H1 (cell line): ENCODE results near the gene RAB8B. TPM values are rescaled to one million over a fixed set of nuclear protein-coding genes. Genes with fewer than 3 reads are reported as not detected.

ENCODE experiments used
- CTCF ChIA-PET: fragments of 300-600 bp; sonication (Branson Sonifier 250); formaldehyde crosslinking; loops from one replicate; lab custom pipeline; 2021; ENCODE audit not compliant: partially characterized antibody; lab: Charles Lee
- POLR2A ChIA-PET: fragments of 300-600 bp; sonication (Branson Sonifier 250); formaldehyde crosslinking; loops from one replicate; lab custom pipeline; 2021; ENCODE audit warnings: inconsistent platforms; ENCODE audit not compliant: partially characterized antibody; lab: Charles Lee
- DNase-seq, 2 experiments: peaks; one replicate each; pipeline versions ENCODE4 v3.0.0 to v3.0.0-alpha.2; 2010 to 2022; ENCODE audit warnings: low spot score in 2 of 2, low read depth in 1 of 2, mixed read lengths in 1 of 2
- FAIRE-seq: peaks from 2 replicates; lab custom pipeline; 2011; peaks lifted over from hg19 to GRCh38; lab: Jason Lieb, UNC
- H2AFZ ChIP-seq: 2 replicates; pipeline ENCODE4 v1.8.1; 2012; ENCODE audit warnings: low read length, inconsistent platforms
- H2AK5ac ChIP-seq: 2 replicates; pipeline ENCODE4 v1.6.1; 2013; ENCODE audit warnings: low read depth, low read length
- H2BK120ac ChIP-seq: replicated peaks from 2 replicates; pipeline ENCODE3; 2013; ENCODE audit warnings: low read depth, low read length, inconsistent platforms
- H2BK12ac ChIP-seq: 2 replicates; pipeline ENCODE4 v1.6.1; 2013; ENCODE audit warnings: low read depth, low read length
- H2BK15ac ChIP-seq: 2 replicates; pipeline ENCODE4 v1.6.1; 2013; ENCODE audit warnings: low read length
- H2BK20ac ChIP-seq: 2 replicates; pipeline ENCODE4 v1.6.1; 2013; ENCODE audit warnings: low read length
- H2BK5ac ChIP-seq: 2 replicates; pipeline ENCODE4 v1.6.1; 2013; ENCODE audit warnings: low read depth, low read length
- H3K14ac ChIP-seq: 2 replicates; pipeline ENCODE4 v1.6.1; 2013; ENCODE audit warnings: inconsistent platforms; ENCODE audit not compliant: insufficient read length
- H3K18ac ChIP-seq: 2 replicates; pipeline ENCODE4 v1.6.1; 2013; ENCODE audit warnings: low read length; ENCODE audit errors: extremely low read depth
- H3K23ac ChIP-seq: 2 replicates; pipeline ENCODE4 v1.6.1; 2013; ENCODE audit warnings: inconsistent platforms; ENCODE audit not compliant: insufficient read length
- H3K23me2 ChIP-seq: 2 replicates; pipeline ENCODE4 v1.6.1; 2013; ENCODE audit warnings: low read depth, low read length
- H3K27ac ChIP-seq: 2 replicates; pipeline ENCODE4 v1.6.1; 2011; ENCODE audit warnings: low read depth, low read length, inconsistent platforms
- H3K27me3 ChIP-seq, 4 experiments: replicated peaks in 1 of 4; 1 replicate in 1 of 4; 2 replicates in 3 of 4; pipeline versions ENCODE4 v1.6.1 to v1.8.1; 2011 to 2013; ENCODE audit warnings: low read length in 3 of 4, mild to moderate bottlenecking in 3 of 4, inconsistent platforms in 2 of 4, mixed read lengths in 2 of 4, moderate library complexity in 1 of 4; ENCODE audit not compliant: control insufficient read depth in 3 of 4, insufficient read depth in 3 of 4; ENCODE audit errors: extremely low read depth in 1 of 4
- H3K36me3 ChIP-seq, 4 experiments: 2 replicates each; pipeline versions ENCODE4 v1.6.1 to v1.8.1; 2011 to 2013; ENCODE audit warnings: mild to moderate bottlenecking in 4 of 4, low read length in 3 of 4, moderate library complexity in 2 of 4, control low read depth in 1 of 4, inconsistent platforms in 1 of 4; ENCODE audit not compliant: insufficient read depth in 4 of 4, control insufficient read depth in 2 of 4
- H3K4ac ChIP-seq: replicated peaks from 2 replicates; pipeline ENCODE3; 2013; ENCODE audit warnings: low read length, low read depth, mixed read lengths, inconsistent platforms; ENCODE audit not compliant: insufficient read length
- H3K4me1 ChIP-seq, 4 experiments: replicated peaks in 1 of 4; 1 replicate in 1 of 4; 2 replicates in 3 of 4; pipeline versions ENCODE4 v1.6.1 to v1.8.1; 2011 to 2013; ENCODE audit warnings: low read length in 3 of 4, inconsistent platforms in 2 of 4, mixed read lengths in 1 of 4; ENCODE audit not compliant: insufficient read depth in 4 of 4, control insufficient read depth in 3 of 4
- H3K4me2 ChIP-seq, 2 experiments: 2 replicates each; pipeline versions ENCODE4 v1.6.1 to v1.8.1; 2011 to 2013; ENCODE audit warnings: low read depth in 2 of 2, low read length in 2 of 2, control low read depth in 1 of 2, inconsistent platforms in 1 of 2, mild to moderate bottlenecking in 1 of 2; ENCODE audit not compliant: insufficient read depth in 1 of 2
- H3K4me3 ChIP-seq, 4 experiments: fragments of 200-600, 300-600 bp in 1 of 4; sonication (generic), shearing (Covaris generic), sonication (Bioruptor Twin) in 1 of 4; 2 replicates each; pipeline versions ENCODE4 v1.5.1 to v1.8.1; 2011 to 2016; ENCODE audit warnings: low read length in 4 of 4, low read depth in 3 of 4, control low read depth in 2 of 4, inconsistent platforms in 2 of 4, mild to moderate bottlenecking in 2 of 4, mixed read lengths in 1 of 4, moderate library complexity in 1 of 4; ENCODE audit not compliant: insufficient read depth in 2 of 4; ENCODE audit errors: extremely low read depth in 1 of 4
- H3K56ac ChIP-seq: replicated peaks from 2 replicates; pipeline ENCODE3; 2013; ENCODE audit warnings: low read depth, mild to moderate bottlenecking, mixed read lengths, low read length, inconsistent platforms; ENCODE audit not compliant: insufficient read length
- H3K79me1 ChIP-seq: 2 replicates; pipeline ENCODE4 v1.6.1; 2013; ENCODE audit warnings: low read depth, low read length, control low read depth
- H3K79me2 ChIP-seq, 2 experiments: 2 replicates each; pipeline versions ENCODE4 v1.6.1 to v1.8.1; 2012 to 2013; ENCODE audit warnings: low read length in 2 of 2, mild to moderate bottlenecking in 2 of 2, inconsistent platforms in 1 of 2; ENCODE audit not compliant: insufficient read depth in 2 of 2, control insufficient read depth in 1 of 2
- H3K9ac ChIP-seq, 4 experiments: replicated peaks in 1 of 4; 1 replicate in 1 of 4; 2 replicates in 3 of 4; pipeline versions ENCODE4 v1.6.1 to v1.8.1; 2011 to 2013; ENCODE audit warnings: low read depth in 3 of 4, low read length in 3 of 4, control low read depth in 2 of 4, mild to moderate bottlenecking in 2 of 4, moderate library complexity in 2 of 4, inconsistent platforms in 1 of 4; ENCODE audit errors: extremely low read depth in 1 of 4
- H3K9me3 ChIP-seq, 2 experiments: 2 replicates each; pipeline versions ENCODE4 v1.6.1 to v1.8.1; 2012 to 2013; ENCODE audit warnings: mild to moderate bottlenecking in 2 of 2, moderate library complexity in 2 of 2, control low read depth in 1 of 2, inconsistent platforms in 1 of 2, low read depth in 1 of 2, low read length in 1 of 2, mixed read lengths in 1 of 2; ENCODE audit not compliant: insufficient read depth in 2 of 2
- H4K20me1 ChIP-seq, 2 experiments: replicated peaks in 1 of 2; 2 replicates each; pipeline versions ENCODE3 to v1.8.1; 2011 to 2013; ENCODE audit warnings: inconsistent platforms in 2 of 2, low read length in 2 of 2, mild to moderate bottlenecking in 1 of 2; ENCODE audit not compliant: insufficient read depth in 2 of 2, control insufficient read depth in 1 of 2
- H4K5ac ChIP-seq: 2 replicates; pipeline ENCODE4 v1.6.1; 2013; ENCODE audit warnings: low read length, low read depth, mixed read lengths, inconsistent platforms; ENCODE audit not compliant: insufficient read length
- H4K8ac ChIP-seq: 2 replicates; pipeline ENCODE4 v1.8.0; 2013; ENCODE audit warnings: mild to moderate bottlenecking, moderate library complexity, low read length, inconsistent platforms; ENCODE audit not compliant: insufficient read depth; ENCODE audit errors: extremely low read depth
- H4K91ac ChIP-seq: replicated peaks from 2 replicates; pipeline ENCODE3; 2013; ENCODE audit warnings: low read length, mixed read lengths, inconsistent platforms; ENCODE audit not compliant: insufficient read length
- ATF2 ChIP-seq: IDR thresholded peaks from 2 replicates; pipeline ENCODE4 v1.6.1; 2012; ENCODE audit warnings: low read length, inconsistent platforms
- BACH1 ChIP-seq: IDR thresholded peaks from 2 replicates; pipeline ENCODE4 v1.6.1; 2012; ENCODE audit warnings: low read length, improper control_type of control experiment
- CHD1 ChIP-seq: IDR thresholded peaks from 2 replicates; pipeline ENCODE4 v1.6.1; 2012; ENCODE audit warnings: low read depth, low read length, improper control_type of control experiment
- CREB1 ChIP-seq: IDR thresholded peaks from 2 replicates; pipeline ENCODE4 v1.6.1; 2012; ENCODE audit warnings: inconsistent platforms
- CTBP2 ChIP-seq: IDR thresholded peaks from 2 replicates; pipeline ENCODE4 v1.7.0; 2011; ENCODE audit warnings: borderline replicate concordance, mild to moderate bottlenecking, moderate library complexity, mixed read lengths, low read length; ENCODE audit not compliant: insufficient read depth, insufficient read length
- E2F6 ChIP-seq: IDR thresholded peaks from 2 replicates; pipeline ENCODE4 v1.6.1; 2012; ENCODE audit warnings: inconsistent platforms
- GABPA ChIP-seq: IDR thresholded peaks from 2 replicates; pipeline ENCODE4 v1.6.1; 2011; ENCODE audit warnings: mild to moderate bottlenecking, low read length, moderate library complexity, borderline replicate concordance; ENCODE audit not compliant: insufficient read depth
- KDM1A ChIP-seq: fragments of 200-600, 300-600 bp; sonication (generic); IDR thresholded peaks from 2 replicates; pipeline ENCODE4 v1.7.1; 2016; ENCODE audit warnings: mild to moderate bottlenecking, low read length, borderline replicate concordance
- KDM5A ChIP-seq: fragments of 200-600 bp; IDR thresholded peaks from 2 replicates; pipeline ENCODE4 v1.7.1; 2012; ENCODE audit warnings: mild to moderate bottlenecking, low read length, inconsistent platforms, mixed read lengths
- MAX ChIP-seq: IDR thresholded peaks from 2 replicates; pipeline ENCODE4 v1.6.1; 2012; ENCODE audit warnings: inconsistent platforms
- PHF8 ChIP-seq: fragments of 200-600 bp; sonication (generic); conservative IDR thresholded peaks from 2 replicates; pipeline ENCODE4 v1.7.1; 2012; ENCODE audit warnings: low read depth, mild to moderate bottlenecking, inconsistent platforms, low read length, moderate library complexity
- TBP ChIP-seq: IDR thresholded peaks from 2 replicates; pipeline ENCODE4 v1.6.1; 2011; ENCODE audit warnings: low read depth, low read length, improper control_type of control experiment
- WGBS, 2 experiments: shearing (Covaris generic) in 1 of 2; methylation state at CpG; one replicate each; pipeline versions ENCODE4 v1.1.6 to v1.1.7; 2013 to 2015; ENCODE audit warnings: low lambda C conversion rate in 2 of 2, mixed read lengths in 2 of 2, inconsistent platforms in 1 of 2, low coverage in 1 of 2, missing lambda C conversion rate in 1 of 2; ENCODE audit not compliant: insufficient replicate concordance in 2 of 2, insufficient coverage in 1 of 2, insufficient read length in 1 of 2; ENCODE audit errors: extremely low coverage in 1 of 2, missing lambda C conversion rate in 1 of 2; 5-methylcytosine and 5-hydroxymethylcytosine counted together
- polyA plus RNA-seq, 7 experiments: library from polyadenylated mRNA; depleted of rRNA in 3 of 7; stranded (reverse) in 5 of 7; unstranded in 2 of 7; fragments of >200 nt in 5 of 7; fragments of 200-250 nt in 2 of 7; gene quantifications; 1 replicate in 5 of 7; 2 replicates in 1 of 7; 4 replicates in 1 of 7; pipeline versions ENCODE4 v1.2.1 to v1.2.3, GENCODE V29; 2011 to 2013; ENCODE audit warnings: missing spikeins in 2 of 7, mixed read lengths in 2 of 7
- total RNA-seq: library from RNA; stranded (reverse); fragmentation: NEBNext Ultra II Directional; extraction: Animal tissue kit (Norgen Biotek cat#: 25700); gene quantifications from 2 replicates; pipeline ENCODE4 v1.2.1, GENCODE V29; 2021

The RAB8B gene
- total and polyA plus RNA-seq, 2 of the 8 experiments (the other 6 are each of a cell fraction or from before 2014, with no cell fraction given) = 9.5 to 47.8 TPM

GRCh38 chr15:63206079-63206478, 16.7 kb downstream of the RAB8B start:
- H3K4me3 ChIP-seq = no peak overlapping the region
- H2BK15ac ChIP-seq = no peak overlapping the region
- peaks cover 5% of the 10 kb centered on the region for H3K79me1 ChIP-seq
- no peaks in the 10 kb centered on the region for H3K27me3 ChIP-seq
- H2BK20ac ChIP-seq = no peak overlapping the region
- POLR2A ChIA-PET = no interaction called here
- no peak overlapping the region for H3K14ac ChIP-seq
- no peak overlapping the region for H2AK5ac ChIP-seq
- no peak overlapping the region for H3K27ac ChIP-seq
- FAIRE-seq (no peak), DNase-seq (no peak)
- H2AFZ ChIP-seq = no peak overlapping the region
- H3K9ac ChIP-seq = no peak overlapping the region
- CTCF ChIA-PET = no interaction called here
- H3K79me2 ChIP-seq = peaks cover 0 to 54% of the 10 kb centered on the region in 2 experiments; a peak in 2 of 4 replicates
- H3K23ac ChIP-seq = no peak overlapping the region
- H3K56ac ChIP-seq = no peak overlapping the region
- H2BK12ac ChIP-seq = no peak overlapping the region
- H3K4ac ChIP-seq = no peak overlapping the region
- no peak overlapping the region for H2BK5ac ChIP-seq
- no peak overlapping the region for H3K4me2 ChIP-seq
- no peak overlapping the region for H4K8ac ChIP-seq
- no peak overlapping the region for H4K5ac ChIP-seq
- no peaks in the 10 kb centered on the region; a peak in 1 of 8 replicates for H3K36me3 ChIP-seq
- H3K23me2 ChIP-seq = no peaks in the 10 kb centered on the region
- no peak overlapping the region for H4K91ac ChIP-seq
- no peak overlapping the region for H2BK120ac ChIP-seq
- no peaks in the 10 kb centered on the region for H3K9me3 ChIP-seq
- H3K18ac ChIP-seq = no peak overlapping the region
- H4K20me1 ChIP-seq = peaks cover 0 to 3% of the 10 kb centered on the region in 2 experiments
- WGBS, 2 experiments = 93% methylated on average over 2 of the region's 2 CpGs; no CpG with 5 or more reads in 1 of the 2 experiments
- H3K4me1 ChIP-seq = peaks cover 2 to 11% (median 6%) of the 10 kb centered on the region in 4 experiments; a peak in 6 of 7 replicates
- TF ChIP-seq TBP (no peak), KDM5A (no peak), BACH1 (no peak), CREB1 (no peak), PHF8 (no peak), GABPA (no peak), MAX (no peak), E2F6 (no peak), CTBP2 (no peak), KDM1A (no peak), ATF2 (no peak), CHD1 (no peak)
